Panc1 (cell line): Measurements from ENCODE around the gene SLC19A1. TPM values are rescaled to one million over a fixed set of nuclear protein-coding genes. Genes with fewer than 3 reads are reported as not detected.

Experiments
- ATAC-seq: fragments of 200-7000 bp; cut with Tn5 transposase; 2 replicates; pipeline ENCODE4 v1.9.1; 2020; ENCODE audit warnings: mild to moderate bottlenecking, moderate library complexity
- BruUV-seq: library from RNA; stranded (reverse); fragments of 400-500 nt; replicated peaks from 2 replicates; lab custom pipeline; 2021; lab: Mats Ljungman, UMichigan
- CTCF ChIA-PET: fragments of 300-600 bp; sonication (Branson Sonifier 250); formaldehyde crosslinking; loops from one replicate; lab custom pipeline; 2022; ENCODE audit warnings: antibody characterized with exemption; lab: Charles Lee
- POLR2A ChIA-PET: fragments of 300-600 bp; sonication (Branson Sonifier 250); formaldehyde crosslinking; loops from one replicate; lab custom pipeline; 2022; ENCODE audit warnings: antibody characterized with exemption; lab: Charles Lee
- DNase-seq: peaks from one replicate; pipeline ENCODE4 v3.0.0-alpha.2; 2010; ENCODE audit warnings: low read depth, low spot score
- H3K27ac ChIP-seq: 2 replicates; pipeline ENCODE4 v1.5.1; 2011; ENCODE audit warnings: mild to moderate bottlenecking, low read length, inconsistent platforms
- H3K27me3 ChIP-seq: fragments of 200-500 bp; sonication (Bioruptor generic); 2 replicates; pipeline ENCODE4 v1.6.0; 2014; ENCODE audit warnings: low read length, inconsistent platforms; ENCODE audit not compliant: control insufficient read depth, insufficient read depth
- H3K36me3 ChIP-seq: fragments of 200-500 bp; sonication (Bioruptor generic); 2 replicates; pipeline ENCODE4 v1.5.1; 2014; ENCODE audit warnings: inconsistent platforms, mild to moderate bottlenecking, low read length, moderate library complexity; ENCODE audit not compliant: control insufficient read depth, insufficient read depth
- H3K4me1 ChIP-seq: 2 replicates; pipeline ENCODE4 v1.5.1; 2011; ENCODE audit warnings: inconsistent platforms, mild to moderate bottlenecking, low read length, moderate library complexity; ENCODE audit not compliant: control insufficient read depth, insufficient read depth
- H3K4me3 ChIP-seq, 2 experiments: 2 replicates each; pipeline ENCODE4 v1.5.1; 2011 to 2012; ENCODE audit warnings: low read depth in 2 of 2, low read length in 2 of 2, mild to moderate bottlenecking in 2 of 2, inconsistent platforms in 1 of 2, moderate library complexity in 1 of 2
- H3K9me3 ChIP-seq: fragments of 200-500 bp; sonication (Bioruptor generic); 2 replicates; pipeline ENCODE4 v1.5.1; 2014; ENCODE audit warnings: low read depth, mild to moderate bottlenecking, inconsistent platforms, low read length, moderate library complexity; ENCODE audit not compliant: control insufficient read depth, insufficient read depth
- POLR2AphosphoS5 ChIP-seq: IDR thresholded peaks from 2 replicates; pipeline ENCODE4 v1.6.1; 2012; ENCODE audit warnings: mild to moderate bottlenecking, low read depth, low read length, moderate library complexity
- SIN3A ChIP-seq: IDR thresholded peaks from 2 replicates; pipeline ENCODE4 v1.6.1; 2012; ENCODE audit warnings: low read depth, mild to moderate bottlenecking, low read length, moderate library complexity, borderline replicate concordance; ENCODE audit not compliant: insufficient read depth
- TCF7L2 ChIP-seq: IDR thresholded peaks from 2 replicates; pipeline ENCODE4 v1.6.1; 2011; ENCODE audit warnings: mild to moderate bottlenecking, low read depth, low read length, inconsistent platforms
- in situ Hi-C: cut with HindIII; loops from 2 replicates; pipeline ENCODE4 v1.10.0; 2016; ENCODE audit warnings: low sequenced_read_pairs, low pct_unique_long_range_greater_than_20kb
- intact Hi-C: fragments of 100-400 bp; cut with micrococcal nuclease; formaldehyde crosslinking; loops from one replicate; pipeline ENCODE4 v1.10.0; 2022; ENCODE audit not compliant: unreplicated experiment
- microRNA-seq: library from miRNA; unstranded; fragments of <30 nt; microRNA quantifications from one replicate; pipeline ENCODE4 v1.1.0, GENCODE V29; 2020; ENCODE audit not compliant: unreplicated experiment
- total RNA-seq: library from RNA; stranded (reverse); gene quantifications from one replicate; pipeline ENCODE4 v1.2.1, GENCODE V29; 2021; ENCODE audit not compliant: unreplicated experiment
- TF ChIP-seq, protein P1 (sequence below), 2 experiments: IDR thresholded peaks; 2 replicates each; pipeline ENCODE4 v1.6.1; 2011 to 2012; ENCODE audit warnings: low read depth in 2 of 2, control low read depth in 1 of 2, low read length in 1 of 2, mild to moderate bottlenecking in 1 of 2, moderate library complexity in 1 of 2; ENCODE audit not compliant: insufficient read depth in 1 of 2
- TF ChIP-seq, protein P2 (sequence below): fragments of 450-650 bp; IDR thresholded peaks from 2 replicates; pipeline ENCODE4 v1.5.1; 2017; ENCODE audit warnings: mild to moderate bottlenecking

SLC19A1 gene
- total RNA-seq, 1 experiment from 2014 or later = 24.5 TPM

DNA sequence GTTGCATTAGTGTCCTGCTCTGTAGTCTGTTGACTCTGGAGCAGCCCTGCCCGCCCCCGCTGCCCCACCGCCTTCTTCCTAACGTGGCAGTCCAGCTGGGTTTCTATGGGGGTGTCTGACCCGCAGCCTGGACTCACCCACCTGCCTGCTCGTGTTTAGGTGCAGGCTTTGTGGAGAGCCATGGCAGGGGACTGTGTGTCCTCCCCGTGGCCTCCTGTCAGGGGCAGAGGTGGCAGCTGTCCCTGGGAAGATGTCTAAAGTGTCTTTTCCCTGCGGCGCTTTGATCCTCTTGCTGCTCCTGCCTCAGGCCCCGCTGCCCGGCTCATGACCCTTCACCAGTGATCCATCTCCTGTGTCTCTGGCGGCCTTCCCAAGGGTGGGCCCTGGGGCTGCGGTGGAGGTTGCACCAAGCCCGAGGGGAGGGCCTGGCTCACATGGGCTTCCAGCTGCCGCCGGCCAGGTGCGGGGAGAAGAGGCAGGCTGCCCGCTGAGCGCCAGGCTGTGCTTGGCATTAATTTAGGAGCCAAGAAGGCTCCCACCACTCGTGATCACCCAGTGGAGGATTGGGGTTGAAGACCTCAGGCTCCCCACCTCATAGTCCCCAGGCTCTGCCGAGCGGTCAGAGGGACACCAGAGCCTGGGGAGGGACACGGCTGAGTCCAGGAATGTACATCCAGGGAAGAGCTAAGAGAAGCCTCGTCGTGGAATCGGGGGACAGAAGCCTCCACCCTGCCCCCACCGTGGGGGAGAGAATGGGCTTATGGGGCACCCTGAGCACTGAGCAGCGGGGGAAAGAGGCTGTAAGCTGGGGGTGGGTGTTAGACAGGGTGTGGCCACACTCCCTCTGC is 93.2 kb downstream of the SLC19A1 start:
- intact Hi-C loops (no loop called here), in situ Hi-C loops (no loop called here)
- no peak for ATAC-seq
- POLR2A ChIA-PET = no interaction called here
- DNase-seq = no peak
- no TSS peak for BruUV-seq
- Histone ChIP-seq H3K4me3 (no peak overlapping the region), H3K4me1 (peaks cover 61% of the 10 kb centered on the region), H3K27me3 (no peaks in the 10 kb centered on the region), H3K27ac (peak overlapping the region; percentile 65), H3K9me3 (no peaks in the 10 kb centered on the region), H3K36me3 (no peaks in the 10 kb centered on the region; the same call in 1 of the 2 replicates)
- CTCF ChIA-PET = no interaction called here
- TF ChIP-seq SIN3A (no peak), TCF7L2 (peak; percentile 47; the same call in 1 of the 2 replicates)

DNA sequence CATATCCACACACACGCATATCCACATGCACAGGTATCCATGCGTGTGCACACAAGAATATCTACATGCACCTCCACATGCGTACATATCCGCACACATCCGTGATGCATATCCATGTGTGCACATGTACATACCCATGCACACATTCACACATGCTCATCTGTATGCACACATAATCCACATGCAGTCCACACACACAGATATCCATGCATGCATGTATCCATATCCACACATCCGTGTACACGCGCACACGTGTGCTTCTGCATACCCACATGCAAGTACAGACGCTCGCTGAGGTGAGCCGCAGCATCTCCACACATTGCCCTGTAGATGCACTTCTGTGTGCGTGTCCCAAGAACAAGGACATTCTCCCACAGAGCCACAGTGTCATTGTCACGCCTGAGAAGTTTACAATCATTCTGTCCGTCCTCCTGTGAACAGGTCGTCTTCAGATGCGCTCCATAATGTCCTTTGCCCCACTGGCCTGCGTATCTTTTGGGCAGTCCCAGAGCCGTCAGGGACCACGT is 93.9 kb downstream of the SLC19A1 start:
- Histone ChIP-seq H3K27me3 (no peaks in the 10 kb centered on the region), H3K9me3 (no peaks in the 10 kb centered on the region), H3K27ac (peak overlapping the region; percentile 66), H3K4me1 (peaks cover 55% of the 10 kb centered on the region), H3K36me3 (no peaks in the 10 kb centered on the region; the same call in 1 of the 2 replicates), H3K4me3 (no peak overlapping the region)
- ATAC-seq (no peak), DNase-seq (no peak)
- in situ Hi-C loops = no loop called here
- POLR2A ChIA-PET = no interaction called here
- no TSS peak for BruUV-seq
- CTCF ChIA-PET = no interaction called here
- intact Hi-C loops = no loop called here
- TF ChIP-seq TCF7L2 (no peak), POLR2AphosphoS5 (0 out of 2 replicates have a peak, but pooled peaks have one; percentile 32), SIN3A (no peak)
- TF ChIP-seq, protein P1, sequence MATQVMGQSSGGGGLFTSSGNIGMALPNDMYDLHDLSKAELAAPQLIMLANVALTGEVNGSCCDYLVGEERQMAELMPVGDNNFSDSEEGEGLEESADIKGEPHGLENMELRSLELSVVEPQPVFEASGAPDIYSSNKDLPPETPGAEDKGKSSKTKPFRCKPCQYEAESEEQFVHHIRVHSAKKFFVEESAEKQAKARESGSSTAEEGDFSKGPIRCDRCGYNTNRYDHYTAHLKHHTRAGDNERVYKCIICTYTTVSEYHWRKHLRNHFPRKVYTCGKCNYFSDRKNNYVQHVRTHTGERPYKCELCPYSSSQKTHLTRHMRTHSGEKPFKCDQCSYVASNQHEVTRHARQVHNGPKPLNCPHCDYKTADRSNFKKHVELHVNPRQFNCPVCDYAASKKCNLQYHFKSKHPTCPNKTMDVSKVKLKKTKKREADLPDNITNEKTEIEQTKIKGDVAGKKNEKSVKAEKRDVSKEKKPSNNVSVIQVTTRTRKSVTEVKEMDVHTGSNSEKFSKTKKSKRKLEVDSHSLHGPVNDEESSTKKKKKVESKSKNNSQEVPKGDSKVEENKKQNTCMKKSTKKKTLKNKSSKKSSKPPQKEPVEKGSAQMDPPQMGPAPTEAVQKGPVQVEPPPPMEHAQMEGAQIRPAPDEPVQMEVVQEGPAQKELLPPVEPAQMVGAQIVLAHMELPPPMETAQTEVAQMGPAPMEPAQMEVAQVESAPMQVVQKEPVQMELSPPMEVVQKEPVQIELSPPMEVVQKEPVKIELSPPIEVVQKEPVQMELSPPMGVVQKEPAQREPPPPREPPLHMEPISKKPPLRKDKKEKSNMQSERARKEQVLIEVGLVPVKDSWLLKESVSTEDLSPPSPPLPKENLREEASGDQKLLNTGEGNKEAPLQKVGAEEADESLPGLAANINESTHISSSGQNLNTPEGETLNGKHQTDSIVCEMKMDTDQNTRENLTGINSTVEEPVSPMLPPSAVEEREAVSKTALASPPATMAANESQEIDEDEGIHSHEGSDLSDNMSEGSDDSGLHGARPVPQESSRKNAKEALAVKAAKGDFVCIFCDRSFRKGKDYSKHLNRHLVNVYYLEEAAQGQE (IDR thresholded peaks at IDR 0.05; ENCODE audit: insufficient read depth in 1 of 2, low read depth in 2 of 2, low read length in 1 of 2) = no peak
- TF ChIP-seq, protein P2, sequence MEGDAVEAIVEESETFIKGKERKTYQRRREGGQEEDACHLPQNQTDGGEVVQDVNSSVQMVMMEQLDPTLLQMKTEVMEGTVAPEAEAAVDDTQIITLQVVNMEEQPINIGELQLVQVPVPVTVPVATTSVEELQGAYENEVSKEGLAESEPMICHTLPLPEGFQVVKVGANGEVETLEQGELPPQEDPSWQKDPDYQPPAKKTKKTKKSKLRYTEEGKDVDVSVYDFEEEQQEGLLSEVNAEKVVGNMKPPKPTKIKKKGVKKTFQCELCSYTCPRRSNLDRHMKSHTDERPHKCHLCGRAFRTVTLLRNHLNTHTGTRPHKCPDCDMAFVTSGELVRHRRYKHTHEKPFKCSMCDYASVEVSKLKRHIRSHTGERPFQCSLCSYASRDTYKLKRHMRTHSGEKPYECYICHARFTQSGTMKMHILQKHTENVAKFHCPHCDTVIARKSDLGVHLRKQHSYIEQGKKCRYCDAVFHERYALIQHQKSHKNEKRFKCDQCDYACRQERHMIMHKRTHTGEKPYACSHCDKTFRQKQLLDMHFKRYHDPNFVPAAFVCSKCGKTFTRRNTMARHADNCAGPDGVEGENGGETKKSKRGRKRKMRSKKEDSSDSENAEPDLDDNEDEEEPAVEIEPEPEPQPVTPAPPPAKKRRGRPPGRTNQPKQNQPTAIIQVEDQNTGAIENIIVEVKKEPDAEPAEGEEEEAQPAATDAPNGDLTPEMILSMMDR = no peak

Small RNAs within 50 kb of the gene (microRNA-seq; reads per million reads assigned to microRNA genes)
- 62.3 reads per million, percentile 51 among the genes with 10 or more reads in this experiment for gene MIR6815

Other genes with a start within 250 kb of the SLC19A1 start
- gene COL18A1, start 137.3 kb downstream of the SLC19A1 start, total RNA-seq = 676 TPM
- gene PCBP3, start 101.3 kb upstream of the SLC19A1 start, total RNA-seq = not detected